Naive B cell (primary cell): ENCODE measurements around the gene DPYD. TPM values are rescaled to one million over a fixed set of nuclear protein-coding genes. Genes with fewer than 3 reads are reported as not detected.

ENCODE experiments used
- ATAC-seq, 2 donors: fragments of 150-1000 bp; cut with Tn5 transposase; 2 replicates each; pipeline ENCODE4 v1.10.0; 2021; ENCODE audit warnings: low read depth in 2 of 2, mild to moderate bottlenecking in 2 of 2, moderate library complexity in 2 of 2
- DNase-seq: peaks from one replicate; pipeline ENCODE4 v3.0.0; 2022
- H3K27ac Mint-ChIP-seq, 6 donors: one replicate each; pipeline ENCODE4 v1.8.0; 2020 to 2022; ENCODE audit warnings: mild to moderate bottlenecking in 6 of 6, mixed read lengths in 6 of 6, moderate library complexity in 5 of 6, inconsistent platforms in 2 of 6
- H3K27me3 Mint-ChIP-seq, 3 donors: one replicate each; pipeline ENCODE4 v1.8.0; 2021 to 2022; ENCODE audit warnings: mixed read lengths in 3 of 3, mild to moderate bottlenecking in 1 of 3
- H3K36me3 Mint-ChIP-seq, 2 donors: one replicate each; pipeline ENCODE4 v1.8.0; 2020 to 2022; ENCODE audit warnings: mixed read lengths in 2 of 2, inconsistent platforms in 1 of 2, mild to moderate bottlenecking in 1 of 2
- H3K4me1 Mint-ChIP-seq, 3 donors: one replicate each; pipeline ENCODE4 v1.8.0; 2020 to 2022; ENCODE audit warnings: mixed read lengths in 3 of 3, inconsistent platforms in 1 of 3, mild to moderate bottlenecking in 1 of 3, moderate library complexity in 1 of 3
- H3K4me3 Mint-ChIP-seq, 8 donors: one replicate each; pipeline ENCODE4 v1.8.0; 2020 to 2022; ENCODE audit warnings: mild to moderate bottlenecking in 8 of 8, mixed read lengths in 8 of 8, moderate library complexity in 8 of 8, inconsistent platforms in 2 of 8
- H3K9me3 Mint-ChIP-seq, 7 donors: one replicate each; pipeline ENCODE4 v1.8.0; 2020 to 2022; ENCODE audit warnings: mixed read lengths in 7 of 7, mild to moderate bottlenecking in 5 of 7, inconsistent platforms in 2 of 7, moderate library complexity in 1 of 7
- polyA plus RNA-seq, 6 donors: library from polyadenylated mRNA; unstranded; fragments of 300-500 nt; fragmentation: Illumina TruSeq; gene quantifications; one replicate each; pipeline ENCODE4 v1.2.3, GENCODE V29; 2021; ENCODE audit warnings: low read depth in 6 of 6

The DPYD gene
- polyA plus RNA-seq, 6 donors from 2014 or later, result 13.9 to 24.6 (median 19.1) TPM

DNA sequence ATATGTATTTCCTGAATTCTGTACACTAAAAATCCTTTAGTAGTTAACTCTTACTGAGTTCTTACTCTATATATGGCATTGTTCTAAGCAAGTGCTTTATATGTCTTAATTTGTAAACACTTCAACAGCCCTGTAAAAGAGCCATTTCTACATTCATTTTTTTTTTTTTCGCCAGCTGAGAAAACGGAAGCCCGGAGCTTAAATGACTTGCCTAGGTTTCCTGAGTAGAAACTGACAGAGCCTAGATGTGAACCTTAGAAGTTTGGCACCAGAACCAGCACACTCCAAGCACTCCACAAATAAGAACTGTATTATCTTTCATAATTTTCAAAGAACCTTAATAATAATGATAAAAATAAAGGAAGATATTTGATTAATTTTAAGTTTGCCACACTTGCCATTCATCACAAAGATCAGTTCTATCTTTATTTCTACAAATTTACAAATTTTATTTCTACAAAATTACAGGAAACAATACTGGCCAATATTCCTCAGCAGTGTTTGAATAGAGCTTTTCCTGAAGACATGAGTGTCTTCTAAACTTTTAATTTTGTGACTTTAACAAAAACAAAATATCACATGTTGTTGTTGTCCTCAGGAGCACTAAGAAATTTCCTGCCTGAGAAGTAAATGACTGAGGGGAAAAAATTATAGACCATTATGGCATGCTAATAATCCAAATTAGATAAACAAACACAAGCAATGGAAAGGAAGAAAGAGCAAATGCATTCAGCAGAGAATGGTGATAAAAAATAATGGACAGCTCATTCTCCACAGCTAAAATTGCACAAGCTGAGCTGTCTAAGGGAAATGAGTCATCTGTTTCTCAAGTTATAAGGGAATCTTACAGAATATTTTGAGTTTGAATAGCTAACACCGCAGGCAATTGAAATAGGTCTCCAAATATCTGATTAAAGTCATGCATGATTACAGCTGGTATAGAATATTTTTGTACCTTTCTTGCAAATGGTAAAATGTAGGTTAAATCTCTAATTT, 71.2 kb downstream of the DPYD start:
- Mint-ChIP-seq H3K4me1 (peaks cover 4 to 26% (median 15%) of the 10 kb centered on the region in 3 donors), H3K9me3 (peaks cover 0 to 3% (median 0%) of the 10 kb centered on the region in 7 donors), H3K27ac (peak overlapping the region in 3 of 6 donors; percentile 16 to 60 (median 59)), H3K27me3 (no peaks in the 10 kb centered on the region), H3K4me3 (peak overlapping the region in 6 of 8 donors; percentile 42 to 80 (median 62)), H3K36me3 (no peaks in the 10 kb centered on the region)
- peak; percentile 3 for DNase-seq
- ATAC-seq, result peak; percentile 29 to 41

DNA sequence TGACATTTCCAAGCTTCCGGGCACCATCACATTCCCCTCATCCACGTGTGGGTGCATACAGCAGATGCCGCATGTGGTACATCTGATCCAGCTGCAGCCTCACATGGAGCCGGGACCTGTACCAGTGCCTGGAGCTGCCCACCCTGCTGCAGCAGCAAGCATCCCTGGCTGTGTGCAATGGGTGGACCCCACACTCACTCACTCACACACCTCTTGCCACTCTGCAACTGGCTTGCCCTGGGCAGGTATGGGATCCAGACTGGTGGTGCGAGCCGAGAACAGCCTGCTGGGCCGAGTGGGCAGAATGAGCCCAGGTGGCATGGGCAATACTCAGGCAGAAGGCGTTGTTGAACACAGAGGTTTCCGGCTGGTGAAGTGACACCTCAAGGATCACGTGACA, 75.0 kb downstream of the DPYD start:
- Mint-ChIP-seq H3K4me3 (no peak overlapping the region), H3K36me3 (no peaks in the 10 kb centered on the region)

GRCh38 chr1:97844552-97845089, 76.2 kb downstream of the DPYD start:
- Mint-ChIP-seq H3K4me3 (peak overlapping the region in 1 of 8 donors; percentile 35), H3K27me3 (no peaks in the 10 kb centered on the region), H3K9me3 (peaks cover 0 to 3% (median 0%) of the 10 kb centered on the region in 7 donors), H3K27ac (no peak overlapping the region), H3K36me3 (no peaks in the 10 kb centered on the region), H3K4me1 (peaks cover under 1 to 18% (median 6%) of the 10 kb centered on the region in 3 donors)
- no peak for DNase-seq
- ATAC-seq, result no peak

More for the DNA sequence above, 75.0 kb downstream of the DPYD start:
- Mint-ChIP-seq H3K27ac (no peak overlapping the region), H3K4me1 (peaks cover 4 to 23% (median 11%) of the 10 kb centered on the region in 3 donors), H3K9me3 (peaks cover 0 to 3% (median 0%) of the 10 kb centered on the region in 7 donors), H3K27me3 (no peaks in the 10 kb centered on the region)
- DNase-seq (no peak), ATAC-seq (no peak)

DNA sequence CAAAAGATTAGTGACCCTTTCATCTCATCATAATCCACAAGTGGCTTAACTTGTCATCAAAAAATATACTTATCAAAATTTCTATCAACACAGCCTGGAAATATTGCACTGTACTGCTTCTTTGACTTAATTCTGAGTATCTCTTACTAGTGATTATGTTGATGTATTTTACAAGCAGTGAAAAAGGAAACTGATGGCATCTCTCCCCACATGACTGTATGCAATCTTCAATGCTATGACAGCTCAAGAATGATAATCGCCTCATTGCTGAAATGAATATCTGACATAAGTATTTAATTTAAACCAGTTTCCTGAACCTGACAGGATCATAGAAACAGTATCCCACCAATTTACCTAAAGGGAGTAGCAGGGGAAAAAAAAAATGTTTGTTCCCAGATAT, 79.5 kb downstream of the DPYD start:
- ATAC-seq, result no peak
- no peaks in the 10 kb centered on the region for H3K27me3 Mint-ChIP-seq
- H3K4me1 Mint-ChIP-seq, result no peaks in the 10 kb centered on the region
- no peaks in the 10 kb centered on the region for H3K36me3 Mint-ChIP-seq
- H3K27ac Mint-ChIP-seq, result no peak overlapping the region
- H3K9me3 Mint-ChIP-seq, result peaks cover 0 to 3% (median 1%) of the 10 kb centered on the region in 7 donors
- DNase-seq, result no peak
- H3K4me3 Mint-ChIP-seq, result no peak overlapping the region

GRCh38 chr1:97837161-97837560, 83.7 kb downstream of the DPYD start:
- DNase-seq (no peak), ATAC-seq (no peak)
- no peaks in the 10 kb centered on the region for H3K36me3 Mint-ChIP-seq
- H3K4me1 Mint-ChIP-seq, result no peaks in the 10 kb centered on the region
- no peak overlapping the region for H3K27ac Mint-ChIP-seq
- no peak overlapping the region for H3K4me3 Mint-ChIP-seq
- H3K27me3 Mint-ChIP-seq, result no peaks in the 10 kb centered on the region
- peaks cover 0 to 2% (median 0%) of the 10 kb centered on the region in 7 donors for H3K9me3 Mint-ChIP-seq

DNA sequence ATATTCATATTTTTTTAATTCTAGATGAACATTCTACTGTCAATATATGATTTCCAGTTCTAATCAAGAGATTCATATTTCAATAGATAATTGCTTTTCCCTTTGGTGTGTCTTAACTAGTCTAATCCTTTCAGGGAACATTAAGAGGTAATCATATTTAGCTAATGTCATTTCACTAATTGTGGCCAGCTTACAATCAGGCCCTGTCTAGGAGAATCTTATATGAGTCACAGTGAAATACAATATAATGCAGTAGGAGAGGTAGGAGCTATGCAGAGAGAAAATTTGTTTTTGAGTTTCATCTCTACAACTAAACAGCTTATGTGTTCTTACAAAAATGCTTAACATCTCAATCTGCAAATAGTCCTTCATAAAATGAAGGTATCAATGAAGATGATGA, 85.9 kb downstream of the DPYD start:
- peaks cover 0 to 2% (median 0%) of the 10 kb centered on the region in 7 donors for H3K9me3 Mint-ChIP-seq
- DNase-seq, result no peak

GRCh38 chr1:97833881-97834280, 87.0 kb downstream of the DPYD start:
- no peak for ATAC-seq
- no peak for DNase-seq

More for the DNA sequence above, 85.9 kb downstream of the DPYD start:
- H3K27ac Mint-ChIP-seq, result no peak overlapping the region
- peaks cover 0 to 5% (median 3%) of the 10 kb centered on the region in 3 donors for H3K4me1 Mint-ChIP-seq
- no peaks in the 10 kb centered on the region for H3K27me3 Mint-ChIP-seq
- ATAC-seq, result no peak
- no peak overlapping the region for H3K4me3 Mint-ChIP-seq
- no peaks in the 10 kb centered on the region for H3K36me3 Mint-ChIP-seq

DNA sequence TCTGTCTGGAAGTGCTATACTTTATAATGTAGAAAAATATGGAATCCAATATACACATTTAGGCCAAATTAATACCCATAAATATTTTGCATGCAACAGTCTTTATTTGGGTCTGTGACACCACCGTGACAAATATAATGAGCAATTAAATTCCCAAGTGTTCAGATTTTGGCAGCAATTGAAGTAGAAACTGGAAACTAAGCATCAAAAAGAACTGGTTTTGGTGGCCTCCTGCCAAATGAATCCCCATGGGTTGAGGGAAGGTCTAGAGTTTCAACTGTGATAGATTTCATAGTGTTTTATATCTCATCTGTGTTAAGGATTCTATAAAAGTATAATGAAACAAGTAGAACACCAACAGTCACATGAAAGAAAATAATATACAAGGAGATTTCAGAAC, 88.4 kb downstream of the DPYD start:
- no peaks in the 10 kb centered on the region for H3K9me3 Mint-ChIP-seq
- no peaks in the 10 kb centered on the region for H3K27me3 Mint-ChIP-seq
- H3K27ac Mint-ChIP-seq, result peak overlapping the region in 1 of 6 donors; percentile 37
- ATAC-seq (no peak), DNase-seq (no peak)
- H3K4me1 Mint-ChIP-seq, result peaks cover 2 to 10% (median 6%) of the 10 kb centered on the region in 3 donors
- H3K4me3 Mint-ChIP-seq, result peak overlapping the region in 1 of 8 donors; percentile 20
- H3K36me3 Mint-ChIP-seq, result no peaks in the 10 kb centered on the region

More at GRCh38 chr1:97833881-97834280, 87.0 kb downstream of the DPYD start:
- Mint-ChIP-seq H3K27ac (no peak overlapping the region), H3K27me3 (no peaks in the 10 kb centered on the region), H3K9me3 (peaks cover 0 to under 1% (median 0%) of the 10 kb centered on the region in 7 donors), H3K4me3 (no peak overlapping the region), H3K36me3 (no peaks in the 10 kb centered on the region), H3K4me1 (peaks cover 0 to 5% (median 3%) of the 10 kb centered on the region in 3 donors)

DNA sequence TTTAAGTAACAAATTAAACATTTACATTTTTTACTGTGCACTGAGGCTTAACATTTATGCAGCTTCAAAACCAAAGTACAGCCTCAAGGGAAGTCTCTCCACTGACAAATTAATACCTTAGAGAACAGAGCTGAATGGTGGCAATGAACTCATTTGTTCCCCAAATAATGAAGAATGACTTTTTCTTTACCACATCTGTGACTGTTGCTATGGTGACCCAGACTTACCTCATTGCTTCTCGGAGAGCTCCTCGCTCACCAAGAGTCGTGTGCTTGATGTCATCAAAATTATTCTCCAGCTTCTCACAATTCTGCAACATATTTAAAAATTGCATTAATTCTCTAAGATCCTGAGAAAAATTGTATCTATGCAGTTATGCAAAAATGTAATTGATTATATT, 92.9 kb downstream of the DPYD start:
- Mint-ChIP-seq H3K9me3 (no peaks in the 10 kb centered on the region), H3K4me1 (peaks cover 2 to 16% (median 6%) of the 10 kb centered on the region in 3 donors), H3K27ac (peak overlapping the region in 1 of 6 donors; percentile 66), H3K27me3 (no peaks in the 10 kb centered on the region), H3K36me3 (no peaks in the 10 kb centered on the region), H3K4me3 (no peak overlapping the region)
- peak; percentile 94 for ATAC-seq
- peak; percentile 37 for DNase-seq

DNA sequence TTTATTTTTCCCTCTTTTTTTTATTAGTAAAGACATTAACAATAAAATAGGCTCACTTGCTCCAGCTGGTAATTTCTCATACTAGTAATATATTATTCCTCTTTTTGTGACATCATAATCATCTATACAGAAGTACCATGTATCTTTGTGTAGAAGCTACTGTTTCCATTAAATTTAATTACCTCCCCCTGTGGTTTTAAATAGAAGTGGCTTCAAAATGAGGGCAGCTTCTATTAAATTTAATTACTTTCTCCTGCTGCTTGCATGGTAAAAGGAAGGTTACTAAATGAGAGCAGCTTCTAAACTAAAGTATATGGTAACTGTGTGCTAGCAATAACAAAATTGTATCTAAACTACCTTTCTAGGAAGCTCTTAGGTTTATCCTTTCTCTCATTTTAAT, 94.0 kb downstream of the DPYD start:
- Mint-ChIP-seq H3K9me3 (no peaks in the 10 kb centered on the region), H3K4me1 (peaks cover 2 to 16% (median 6%) of the 10 kb centered on the region in 3 donors), H3K36me3 (no peaks in the 10 kb centered on the region), H3K4me3 (no peak overlapping the region), H3K27ac (peak overlapping the region in 1 of 6 donors; percentile 4), H3K27me3 (no peaks in the 10 kb centered on the region)
- DNase-seq (no peak), ATAC-seq (no peak)

DNA sequence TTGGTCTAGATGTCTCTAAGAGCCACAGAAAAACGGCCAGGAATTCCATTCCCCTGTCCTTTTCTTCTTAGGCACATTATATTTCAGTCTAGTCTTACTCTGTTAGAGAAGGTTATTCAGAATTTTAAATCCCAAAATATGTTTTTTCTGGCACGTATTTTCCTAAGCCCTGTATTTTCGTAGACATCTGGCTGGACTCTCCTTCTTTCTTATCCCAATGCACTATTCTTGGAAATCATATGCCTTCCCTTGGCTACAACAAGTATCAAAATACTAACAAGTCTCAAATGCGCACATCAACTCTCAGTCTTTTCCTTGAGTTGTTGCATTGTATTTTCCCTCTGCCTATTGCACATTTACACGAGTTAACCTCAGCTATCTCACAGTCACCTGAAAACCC, 96.2 kb downstream of the DPYD start:
- H3K27me3 Mint-ChIP-seq, result no peaks in the 10 kb centered on the region
- H3K9me3 Mint-ChIP-seq, result no peaks in the 10 kb centered on the region
- no peaks in the 10 kb centered on the region for H3K36me3 Mint-ChIP-seq
- ATAC-seq, result no peak
- H3K4me1 Mint-ChIP-seq, result peaks cover 2 to 10% (median 3%) of the 10 kb centered on the region in 3 donors
- DNase-seq, result no peak
- no peak overlapping the region for H3K4me3 Mint-ChIP-seq
- H3K27ac Mint-ChIP-seq, result peak overlapping the region in 1 of 6 donors; percentile 30

DNA sequence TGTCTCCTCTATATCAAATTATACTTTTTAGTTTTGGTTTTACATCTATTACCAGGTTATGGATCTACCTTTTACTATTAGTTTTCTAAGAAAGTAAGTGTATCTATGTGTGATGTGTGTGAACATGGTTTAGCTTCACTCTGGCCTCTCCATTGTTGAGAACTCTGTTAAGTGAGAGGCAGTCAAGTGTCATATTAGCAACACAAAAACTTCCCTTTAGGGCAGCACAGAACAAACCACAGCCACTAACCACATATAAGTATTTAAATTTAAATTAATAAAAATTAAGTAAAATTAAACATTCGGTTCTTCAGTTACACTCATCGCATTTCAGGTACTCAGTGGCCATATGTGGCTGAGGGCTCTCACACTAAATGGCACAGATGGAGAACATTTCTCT, 96.6 kb downstream of the DPYD start:
- Mint-ChIP-seq H3K9me3 (no peaks in the 10 kb centered on the region), H3K4me1 (peaks cover 2 to 10% (median 3%) of the 10 kb centered on the region in 3 donors), H3K27ac (peak overlapping the region in 2 of 6 donors; percentile 47 to 77), H3K36me3 (no peaks in the 10 kb centered on the region), H3K4me3 (no peak overlapping the region), H3K27me3 (no peaks in the 10 kb centered on the region)
- DNase-seq (no peak), ATAC-seq (no peak)

DNA sequence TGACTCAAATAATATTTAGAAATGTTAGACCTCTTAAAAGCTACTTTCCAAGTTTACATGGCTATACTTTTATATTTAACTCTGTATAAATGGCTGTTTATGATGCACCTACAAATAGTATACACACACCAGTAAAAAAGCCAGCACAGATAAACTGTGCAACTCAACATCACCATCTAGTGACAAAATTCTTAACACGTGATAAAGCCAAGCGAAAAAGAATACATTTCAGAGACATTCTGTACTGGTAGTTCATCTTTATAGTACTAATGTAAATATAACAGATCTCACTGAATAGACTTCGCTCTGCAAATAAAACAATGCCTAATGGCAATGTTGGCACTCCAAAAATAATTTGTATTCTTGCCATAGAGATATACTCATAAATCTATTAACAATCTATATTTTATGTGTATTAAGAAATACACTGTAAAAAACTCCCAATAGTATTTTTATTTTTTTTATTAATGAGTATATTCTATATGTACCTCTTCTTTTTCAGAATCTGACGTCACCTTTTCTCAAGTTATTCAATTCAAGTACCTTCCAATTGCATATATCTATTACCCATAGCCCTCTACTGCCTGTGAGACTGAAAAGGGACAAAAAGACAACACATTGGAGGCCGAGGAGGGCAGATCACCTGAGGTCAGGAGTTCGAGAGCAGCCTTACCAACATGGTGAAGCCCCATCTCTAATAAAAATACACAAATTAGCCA, 100.2 kb downstream of the DPYD start:
- ATAC-seq, result peak in 1 of 2 donors; percentile 58
- Mint-ChIP-seq H3K27me3 (no peaks in the 10 kb centered on the region), H3K4me3 (no peak overlapping the region), H3K27ac (no peak overlapping the region), H3K9me3 (no peaks in the 10 kb centered on the region), H3K4me1 (peaks cover 0 to 6% (median 0%) of the 10 kb centered on the region in 3 donors), H3K36me3 (no peaks in the 10 kb centered on the region)
- peak; percentile 6 for DNase-seq
